Neural cell (in vitro differentiated cells): ENCODE data around the gene HS1BP3. TPM values are rescaled to one million over a fixed set of nuclear protein-coding genes. Genes with fewer than 3 reads are reported as not detected.

Experiments used
- H2AFZ ChIP-seq: fragments of 200-600, 300-800 bp; sonication (generic), shearing (Covaris generic); 2 replicates; pipeline ENCODE4 v1.6.0; 2014; ENCODE audit warnings: low read depth, mild to moderate bottlenecking, antibody characterized with exemption, low read length, moderate library complexity
- H3F3A ChIP-seq: fragments of 200-600 bp; shearing (Covaris generic); 2 replicates; pipeline ENCODE4 v1.6.1; 2016; ENCODE audit warnings: mild to moderate bottlenecking, moderate library complexity, mixed read lengths, antibody characterized with exemption, low read length; ENCODE audit not compliant: insufficient read depth, poor library complexity, severe bottlenecking
- H3K27ac ChIP-seq: fragments of 200-600, 300-800 bp; sonication (generic), shearing (Covaris generic); 2 replicates; pipeline ENCODE4 v1.5.1; 2014; ENCODE audit warnings: mild to moderate bottlenecking, low read length, moderate library complexity
- H3K27me3 ChIP-seq: fragments of 300-800, 200-600 bp; sonication (generic), shearing (Covaris generic); 2 replicates; pipeline ENCODE4 v1.6.0; 2014; ENCODE audit warnings: mild to moderate bottlenecking, low read depth, low read length, moderate library complexity; ENCODE audit not compliant: insufficient read depth
- H3K36me3 ChIP-seq: fragments of 300-800, 200-600 bp; sonication (generic), shearing (Covaris generic); 2 replicates; pipeline ENCODE4 v1.5.1; 2014; ENCODE audit warnings: mild to moderate bottlenecking, antibody characterized with exemption, low read length, moderate library complexity; ENCODE audit not compliant: insufficient read depth
- H3K4me2 ChIP-seq: fragments of 300-800, 200-600 bp; sonication (generic), shearing (Covaris generic); 2 replicates; pipeline ENCODE4 v1.6.0; 2014; ENCODE audit warnings: mild to moderate bottlenecking, low read length
- H3K4me3 ChIP-seq: fragments of 300-800, 200-600 bp; sonication (generic), shearing (Covaris generic); 2 replicates; pipeline ENCODE4 v1.5.1; 2014; ENCODE audit warnings: mild to moderate bottlenecking, low read length, moderate library complexity
- H3K79me2 ChIP-seq: fragments of 200-600 bp; shearing (Covaris generic); replicated peaks from 2 replicates; pipeline ENCODE4 v1.6.0; 2014; ENCODE audit warnings: mild to moderate bottlenecking, low read length, moderate library complexity; ENCODE audit not compliant: insufficient read depth
- H3K9ac ChIP-seq: fragments of 300-800, 200-600 bp; sonication (generic), shearing (Covaris generic); 2 replicates; pipeline ENCODE4 v1.6.1; 2016; ENCODE audit warnings: mild to moderate bottlenecking, low read length, mixed read lengths
- H3K9me2 ChIP-seq: fragments of 200-600 bp; shearing (Covaris generic); 2 replicates; pipeline ENCODE4 v1.6.1; 2016; ENCODE audit warnings: mild to moderate bottlenecking, low read length, mixed read lengths; ENCODE audit not compliant: insufficient read depth
- H3K9me3 ChIP-seq: fragments of 200-600, 300-800 bp; sonication (generic), shearing (Covaris generic); 2 replicates; pipeline ENCODE4 v1.6.1; 2016; ENCODE audit warnings: mild to moderate bottlenecking, mixed run types, low read length, moderate library complexity, mixed read lengths
- H4K20me1 ChIP-seq: fragments of 200-600 bp; shearing (Covaris generic); 2 replicates; pipeline ENCODE4 v1.6.1; 2016; ENCODE audit warnings: mild to moderate bottlenecking, mixed run types; ENCODE audit not compliant: insufficient read depth
- EP300 ChIP-seq: fragments of 450-650 bp; conservative IDR thresholded peaks from 2 replicates; pipeline ENCODE4 v1.6.1; 2014; ENCODE audit warnings: antibody characterized with exemption, mild to moderate bottlenecking, moderate library complexity; ENCODE audit not compliant: poor library complexity, severe bottlenecking
- EZH2 ChIP-seq: fragments of 200-600, 300-800 bp; shearing (Covaris generic), sonication (generic); IDR thresholded peaks from 2 replicates; pipeline ENCODE4 v1.6.1; 2014; ENCODE audit warnings: antibody characterized with exemption, low read length, borderline replicate concordance, mild to moderate bottlenecking; ENCODE audit not compliant: insufficient read depth, poor library complexity, severe bottlenecking
- MXI1 ChIP-seq: fragments of 450-650 bp; conservative IDR thresholded peaks from 2 replicates; pipeline ENCODE4 v1.6.1; 2014; ENCODE audit warnings: antibody characterized with exemption, mild to moderate bottlenecking; ENCODE audit not compliant: poor library complexity, severe bottlenecking
- POLR2AphosphoS5 ChIP-seq: IDR thresholded peaks from 2 replicates; pipeline ENCODE4 v1.6.1; 2012
- RAD21 ChIP-seq: fragments of 450-650 bp; conservative IDR thresholded peaks from 2 replicates; pipeline ENCODE4 v1.6.1; 2014; ENCODE audit warnings: antibody characterized with exemption, mild to moderate bottlenecking, moderate library complexity
- SMC3 ChIP-seq: fragments of 450-650 bp; conservative IDR thresholded peaks from 2 replicates; pipeline ENCODE4 v1.6.1; 2014; ENCODE audit warnings: antibody characterized with exemption, mild to moderate bottlenecking, moderate library complexity; ENCODE audit not compliant: poor library complexity
- TAF1 ChIP-seq: IDR thresholded peaks from 2 replicates; pipeline ENCODE4 v1.6.1; 2012; ENCODE audit warnings: low read depth
- polyA plus RNA-seq: library from polyadenylated mRNA; depleted of rRNA; stranded (reverse); fragments of >200 nt; gene quantifications from 2 replicates; pipeline ENCODE4 v1.2.3, GENCODE V29; 2014
- TF ChIP-seq, protein P1 (sequence below): fragments of 450-650 bp; IDR thresholded peaks from 2 replicates; pipeline ENCODE4 v1.5.1; 2014; ENCODE audit warnings: antibody characterized with exemption, mild to moderate bottlenecking, moderate library complexity; ENCODE audit not compliant: poor library complexity, severe bottlenecking
- TF ChIP-seq, protein P2 (sequence below): IDR thresholded peaks from 2 replicates; pipeline ENCODE4 v1.6.1; 2012; ENCODE audit warnings: borderline replicate concordance

Gene HS1BP3
- polyA plus RNA-seq, 1 donor from 2014 or later = 8.9 TPM

DNA sequence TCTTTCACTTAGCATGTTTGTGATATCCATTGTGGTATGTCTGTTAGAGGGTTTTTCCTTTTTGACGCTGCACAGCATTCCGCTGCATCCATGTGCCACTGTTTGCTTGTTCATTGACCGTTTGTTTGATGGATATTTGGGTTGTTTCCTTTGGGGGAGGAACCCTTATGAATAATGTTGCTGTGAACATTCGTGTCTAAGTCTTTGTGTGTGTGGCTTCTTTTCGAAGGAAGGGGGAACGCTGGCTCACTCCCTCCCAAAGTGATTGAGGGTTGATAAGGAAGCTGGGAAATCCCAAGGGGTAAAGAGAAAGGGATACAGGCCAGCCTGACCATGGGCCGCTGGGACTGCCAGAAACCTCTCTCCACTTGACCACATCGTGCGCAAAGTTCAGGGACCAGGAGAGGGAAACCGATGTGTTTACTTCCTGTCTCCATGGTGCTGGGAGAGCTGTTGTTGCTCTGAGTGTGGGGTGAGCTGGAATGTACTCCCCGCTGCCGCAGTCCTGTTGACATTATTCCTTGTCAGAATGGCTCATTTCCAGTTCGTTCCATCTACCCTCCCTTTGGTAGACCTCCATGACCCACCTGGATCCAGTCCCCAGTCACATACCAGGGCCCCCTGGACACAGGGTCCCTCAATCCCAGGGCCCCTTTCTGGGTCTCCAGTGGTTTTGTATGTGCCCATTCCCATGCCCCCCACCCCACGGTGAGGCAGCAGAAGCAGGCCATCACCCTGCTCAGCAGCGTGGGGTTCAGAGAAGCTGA is 39.6 kb downstream of the HS1BP3 start:
- TF ChIP-seq EZH2 = no peak
- no peak for TF ChIP-seq EP300
- no peak for TF ChIP-seq RAD21
- TF ChIP-seq, protein P1, sequence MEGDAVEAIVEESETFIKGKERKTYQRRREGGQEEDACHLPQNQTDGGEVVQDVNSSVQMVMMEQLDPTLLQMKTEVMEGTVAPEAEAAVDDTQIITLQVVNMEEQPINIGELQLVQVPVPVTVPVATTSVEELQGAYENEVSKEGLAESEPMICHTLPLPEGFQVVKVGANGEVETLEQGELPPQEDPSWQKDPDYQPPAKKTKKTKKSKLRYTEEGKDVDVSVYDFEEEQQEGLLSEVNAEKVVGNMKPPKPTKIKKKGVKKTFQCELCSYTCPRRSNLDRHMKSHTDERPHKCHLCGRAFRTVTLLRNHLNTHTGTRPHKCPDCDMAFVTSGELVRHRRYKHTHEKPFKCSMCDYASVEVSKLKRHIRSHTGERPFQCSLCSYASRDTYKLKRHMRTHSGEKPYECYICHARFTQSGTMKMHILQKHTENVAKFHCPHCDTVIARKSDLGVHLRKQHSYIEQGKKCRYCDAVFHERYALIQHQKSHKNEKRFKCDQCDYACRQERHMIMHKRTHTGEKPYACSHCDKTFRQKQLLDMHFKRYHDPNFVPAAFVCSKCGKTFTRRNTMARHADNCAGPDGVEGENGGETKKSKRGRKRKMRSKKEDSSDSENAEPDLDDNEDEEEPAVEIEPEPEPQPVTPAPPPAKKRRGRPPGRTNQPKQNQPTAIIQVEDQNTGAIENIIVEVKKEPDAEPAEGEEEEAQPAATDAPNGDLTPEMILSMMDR = no peak
- TF ChIP-seq, protein P2, sequence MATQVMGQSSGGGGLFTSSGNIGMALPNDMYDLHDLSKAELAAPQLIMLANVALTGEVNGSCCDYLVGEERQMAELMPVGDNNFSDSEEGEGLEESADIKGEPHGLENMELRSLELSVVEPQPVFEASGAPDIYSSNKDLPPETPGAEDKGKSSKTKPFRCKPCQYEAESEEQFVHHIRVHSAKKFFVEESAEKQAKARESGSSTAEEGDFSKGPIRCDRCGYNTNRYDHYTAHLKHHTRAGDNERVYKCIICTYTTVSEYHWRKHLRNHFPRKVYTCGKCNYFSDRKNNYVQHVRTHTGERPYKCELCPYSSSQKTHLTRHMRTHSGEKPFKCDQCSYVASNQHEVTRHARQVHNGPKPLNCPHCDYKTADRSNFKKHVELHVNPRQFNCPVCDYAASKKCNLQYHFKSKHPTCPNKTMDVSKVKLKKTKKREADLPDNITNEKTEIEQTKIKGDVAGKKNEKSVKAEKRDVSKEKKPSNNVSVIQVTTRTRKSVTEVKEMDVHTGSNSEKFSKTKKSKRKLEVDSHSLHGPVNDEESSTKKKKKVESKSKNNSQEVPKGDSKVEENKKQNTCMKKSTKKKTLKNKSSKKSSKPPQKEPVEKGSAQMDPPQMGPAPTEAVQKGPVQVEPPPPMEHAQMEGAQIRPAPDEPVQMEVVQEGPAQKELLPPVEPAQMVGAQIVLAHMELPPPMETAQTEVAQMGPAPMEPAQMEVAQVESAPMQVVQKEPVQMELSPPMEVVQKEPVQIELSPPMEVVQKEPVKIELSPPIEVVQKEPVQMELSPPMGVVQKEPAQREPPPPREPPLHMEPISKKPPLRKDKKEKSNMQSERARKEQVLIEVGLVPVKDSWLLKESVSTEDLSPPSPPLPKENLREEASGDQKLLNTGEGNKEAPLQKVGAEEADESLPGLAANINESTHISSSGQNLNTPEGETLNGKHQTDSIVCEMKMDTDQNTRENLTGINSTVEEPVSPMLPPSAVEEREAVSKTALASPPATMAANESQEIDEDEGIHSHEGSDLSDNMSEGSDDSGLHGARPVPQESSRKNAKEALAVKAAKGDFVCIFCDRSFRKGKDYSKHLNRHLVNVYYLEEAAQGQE = no peak
- no peak for TF ChIP-seq MXI1
- no peak for TF ChIP-seq POLR2AphosphoS5
- TF ChIP-seq SMC3 = no peak
- no peak for TF ChIP-seq TAF1
- Histone ChIP-seq H3K27me3 (no peaks in the 10 kb centered on the region), H3K9ac (no peak overlapping the region), H4K20me1 (no peaks in the 10 kb centered on the region), H3K9me3 (peaks cover 4% of the 10 kb centered on the region), H3F3A (no peaks in the 10 kb centered on the region), H3K4me3 (no peak overlapping the region), H3K4me2 (no peak overlapping the region), H3K36me3 (no peaks in the 10 kb centered on the region), H3K27ac (no peak overlapping the region), H3K79me2 (no peaks in the 10 kb centered on the region), H2AFZ (no peak overlapping the region), H3K9me2 (no peaks in the 10 kb centered on the region)

DNA sequence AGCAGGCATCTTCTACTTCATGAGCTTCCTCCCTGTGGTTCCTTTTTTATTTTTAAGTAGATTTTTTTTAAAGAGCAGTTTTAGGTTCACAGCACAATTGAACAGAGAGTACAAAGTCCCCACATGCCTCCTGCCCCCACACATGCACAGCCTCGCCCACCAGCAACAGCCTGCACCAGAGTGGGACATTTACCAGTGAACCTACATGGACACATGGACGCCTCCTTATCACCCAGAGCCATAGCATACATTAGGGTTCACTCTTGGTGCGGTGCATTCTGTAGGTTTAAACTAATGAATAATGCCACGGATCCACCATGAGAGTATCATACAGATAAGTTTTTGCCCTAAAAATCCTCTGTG is 40.9 kb downstream of the HS1BP3 start:
- TF ChIP-seq POLR2AphosphoS5 (no peak), EP300 (no peak), TAF1 (no peak), EZH2 (no peak), MXI1 (no peak), SMC3 (no peak), RAD21 (no peak)
- TF ChIP-seq, protein P2 = no peak
- TF ChIP-seq, protein P1 = no peak
- no peak overlapping the region for H3K27ac ChIP-seq
- H3K9ac ChIP-seq = no peak overlapping the region
- no peaks in the 10 kb centered on the region for H3K9me2 ChIP-seq
- no peak overlapping the region for H3K4me3 ChIP-seq
- no peaks in the 10 kb centered on the region for H3K79me2 ChIP-seq
- H3K4me2 ChIP-seq = no peak overlapping the region
- H3K9me3 ChIP-seq = peaks cover 4% of the 10 kb centered on the region
- H3K36me3 ChIP-seq = no peaks in the 10 kb centered on the region
- no peak overlapping the region for H2AFZ ChIP-seq
- no peaks in the 10 kb centered on the region for H4K20me1 ChIP-seq
- no peaks in the 10 kb centered on the region for H3K27me3 ChIP-seq
- no peaks in the 10 kb centered on the region for H3F3A ChIP-seq
